Loucy (cell line): ENCODE results near the gene PRRX2.

ENCODE experiments used
- H2AFZ ChIP-seq: fragments of 200-600 bp; sonication (generic); 2 replicates; pipeline ENCODE4 v1.6.0; 2016; ENCODE audit warnings: antibody characterized with exemption, mild to moderate bottlenecking, low read length, moderate library complexity
- H3F3A ChIP-seq: fragments of 200-600 bp; 2 replicates; pipeline ENCODE4 v1.6.0; 2016; ENCODE audit warnings: antibody characterized with exemption, low read depth, mild to moderate bottlenecking
- H3K27me3 ChIP-seq: fragments of 200-600 bp; sonication (generic); 2 replicates; pipeline ENCODE4 v1.6.1; 2014; ENCODE audit warnings: low read length, mild to moderate bottlenecking; ENCODE audit not compliant: insufficient read depth, poor library complexity, severe bottlenecking
- H3K36me3 ChIP-seq: fragments of 200-600 bp; sonication (generic); 2 replicates; pipeline ENCODE4 v1.6.1; 2016; ENCODE audit warnings: low read length; ENCODE audit not compliant: insufficient read depth
- H3K4me1 ChIP-seq: fragments of 200-600 bp; sonication (generic); 2 replicates; pipeline ENCODE4 v1.5.1; 2014; ENCODE audit warnings: low read length, mild to moderate bottlenecking; ENCODE audit not compliant: insufficient read depth, poor library complexity, severe bottlenecking
- H3K4me2 ChIP-seq: fragments of 200-600 bp; sonication (generic); 2 replicates; pipeline ENCODE4 v1.6.0; 2014; ENCODE audit warnings: antibody characterized with exemption, low read length, low read depth, mild to moderate bottlenecking; ENCODE audit not compliant: poor library complexity, severe bottlenecking
- H3K4me3 ChIP-seq: fragments of 200-600 bp; sonication (generic); 2 replicates; pipeline ENCODE4 v1.5.1; 2014; ENCODE audit warnings: low read length, mild to moderate bottlenecking, mixed read lengths; ENCODE audit not compliant: poor library complexity, severe bottlenecking
- H3K79me2 ChIP-seq: fragments of 200-600 bp; sonication (generic); 2 replicates; pipeline ENCODE4 v1.6.1; 2014; ENCODE audit warnings: low read length; ENCODE audit not compliant: insufficient read depth
- H3K9ac ChIP-seq: fragments of 200-600 bp; sonication (generic); 2 replicates; pipeline ENCODE4 v1.6.0; 2014; ENCODE audit warnings: mild to moderate bottlenecking, low read depth, low read length, moderate library complexity; ENCODE audit not compliant: poor library complexity, severe bottlenecking
- H3K9me2 ChIP-seq: fragments of 200-600 bp; sonication (generic); replicated peaks from 2 replicates; pipeline ENCODE4 v1.6.1; 2016; ENCODE audit warnings: low read depth, low read length, mixed read lengths
- H3K9me3 ChIP-seq: fragments of 200-600 bp; sonication (generic); 2 replicates; pipeline ENCODE4 v1.6.1; 2014; ENCODE audit warnings: mild to moderate bottlenecking, antibody characterized with exemption, low read length, low read depth; ENCODE audit not compliant: insufficient read depth
- H4K20me1 ChIP-seq: fragments of 200-600 bp; sonication (generic); 2 replicates; pipeline ENCODE4 v1.6.0; 2014; ENCODE audit warnings: antibody characterized with exemption, low read length, mild to moderate bottlenecking; ENCODE audit not compliant: insufficient read depth, poor library complexity, severe bottlenecking
- CTCF ChIP-seq: fragments of 200-600 bp; sonication (generic); conservative IDR thresholded peaks from 2 replicates; pipeline ENCODE4 v1.5.1; 2014; ENCODE audit warnings: mild to moderate bottlenecking, antibody characterized with exemption, low read length
- EZH2phosphoT487 ChIP-seq: fragments of 200-600 bp; IDR thresholded peaks from 2 replicates; pipeline ENCODE4 v1.6.1; 2018; ENCODE audit warnings: antibody characterized with exemption, mild to moderate bottlenecking, moderate library complexity, borderline replicate concordance

PRRX2 gene

GRCh38 chr9:129679537-129679936, 14.1 kb downstream of the PRRX2 start:
- no peaks in the 10 kb centered on the region for H3K9me3 ChIP-seq
- no peak for TF ChIP-seq EZH2phosphoT487
- TF ChIP-seq CTCF, result no peak
- H3F3A ChIP-seq, result no peaks in the 10 kb centered on the region
- H3K36me3 ChIP-seq, result no peaks in the 10 kb centered on the region
- no peak overlapping the region for H3K4me2 ChIP-seq
- H3K9me2 ChIP-seq, result no peaks in the 10 kb centered on the region
- no peaks in the 10 kb centered on the region for H3K79me2 ChIP-seq
- H3K4me3 ChIP-seq, result no peak overlapping the region
- H3K9ac ChIP-seq, result no peak overlapping the region
- no peak overlapping the region for H2AFZ ChIP-seq
- H3K4me1 ChIP-seq, result no peaks in the 10 kb centered on the region
- no peaks in the 10 kb centered on the region for H4K20me1 ChIP-seq
- H3K27me3 ChIP-seq, result no peaks in the 10 kb centered on the region

- no peaks in the 10 kb centered on the region for H3K9me2 ChIP-seq
- H3K36me3 ChIP-seq, result no peaks in the 10 kb centered on the region
- H3K9me3 ChIP-seq, result no peaks in the 10 kb centered on the region
- no peak overlapping the region for H2AFZ ChIP-seq
- H4K20me1 ChIP-seq, result no peaks in the 10 kb centered on the region
- H3K9ac ChIP-seq, result no peak overlapping the region
- H3F3A ChIP-seq, result no peaks in the 10 kb centered on the region
- TF ChIP-seq EZH2phosphoT487 (no peak), CTCF (no peak)
- no peak overlapping the region for H3K4me2 ChIP-seq
- H3K4me1 ChIP-seq, result no peaks in the 10 kb centered on the region
- H3K27me3 ChIP-seq, result no peaks in the 10 kb centered on the region
- H3K79me2 ChIP-seq, result no peaks in the 10 kb centered on the region
- H3K4me3 ChIP-seq, result no peak overlapping the region
These were observed 16.5 kb downstream of the PRRX2 start for GRCh38 chr9:129681924-129682323.

GRCh38 chr9:129682381-129682780, 16.9 kb downstream of the PRRX2 start:
- Histone ChIP-seq H3K79me2 (no peaks in the 10 kb centered on the region), H3K9me2 (no peaks in the 10 kb centered on the region), H2AFZ (no peak overlapping the region), H3F3A (no peaks in the 10 kb centered on the region), H3K9ac (no peak overlapping the region), H4K20me1 (no peaks in the 10 kb centered on the region), H3K27me3 (no peaks in the 10 kb centered on the region), H3K4me1 (no peaks in the 10 kb centered on the region), H3K4me2 (no peak overlapping the region), H3K4me3 (no peak overlapping the region), H3K36me3 (no peaks in the 10 kb centered on the region), H3K9me3 (no peaks in the 10 kb centered on the region)
- TF ChIP-seq EZH2phosphoT487 (no peak), CTCF (no peak)
